Fibroblast of villous mesenchyme (primary cell): ENCODE results near the gene GID4. TPM values are rescaled to one million over a fixed set of nuclear protein-coding genes. Genes with fewer than 3 reads are reported as not detected.

Source experiments
- DNase-seq: peaks from one replicate; pipeline ENCODE4 v3.0.0-alpha.2; 2010; ENCODE audit warnings: low read depth
- H3K4me3 ChIP-seq: 2 replicates; pipeline ENCODE4 v1.5.1; 2011; ENCODE audit warnings: low read depth, mild to moderate bottlenecking, low read length
- total RNA-seq: library from RNA; depleted of rRNA; stranded (reverse); fragments of >200 nt; gene quantifications from 2 replicates; pipeline ENCODE4 v1.2.3, GENCODE V29; 2012
- TF ChIP-seq, protein P1 (sequence below): IDR thresholded peaks from 2 replicates; pipeline ENCODE4 v1.5.1; 2012; ENCODE audit warnings: low read depth, mild to moderate bottlenecking, low read length; ENCODE audit not compliant: insufficient read depth

GID4 gene
- total RNA-seq, 1 donor = 7.8 TPM

GRCh38 chr17:18094409-18094807 is 55.2 kb downstream of the GID4 start:
- no peak overlapping the region for H3K4me3 ChIP-seq
- TF ChIP-seq, protein P1, sequence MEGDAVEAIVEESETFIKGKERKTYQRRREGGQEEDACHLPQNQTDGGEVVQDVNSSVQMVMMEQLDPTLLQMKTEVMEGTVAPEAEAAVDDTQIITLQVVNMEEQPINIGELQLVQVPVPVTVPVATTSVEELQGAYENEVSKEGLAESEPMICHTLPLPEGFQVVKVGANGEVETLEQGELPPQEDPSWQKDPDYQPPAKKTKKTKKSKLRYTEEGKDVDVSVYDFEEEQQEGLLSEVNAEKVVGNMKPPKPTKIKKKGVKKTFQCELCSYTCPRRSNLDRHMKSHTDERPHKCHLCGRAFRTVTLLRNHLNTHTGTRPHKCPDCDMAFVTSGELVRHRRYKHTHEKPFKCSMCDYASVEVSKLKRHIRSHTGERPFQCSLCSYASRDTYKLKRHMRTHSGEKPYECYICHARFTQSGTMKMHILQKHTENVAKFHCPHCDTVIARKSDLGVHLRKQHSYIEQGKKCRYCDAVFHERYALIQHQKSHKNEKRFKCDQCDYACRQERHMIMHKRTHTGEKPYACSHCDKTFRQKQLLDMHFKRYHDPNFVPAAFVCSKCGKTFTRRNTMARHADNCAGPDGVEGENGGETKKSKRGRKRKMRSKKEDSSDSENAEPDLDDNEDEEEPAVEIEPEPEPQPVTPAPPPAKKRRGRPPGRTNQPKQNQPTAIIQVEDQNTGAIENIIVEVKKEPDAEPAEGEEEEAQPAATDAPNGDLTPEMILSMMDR = no peak
- no peak for DNase-seq

DNA sequence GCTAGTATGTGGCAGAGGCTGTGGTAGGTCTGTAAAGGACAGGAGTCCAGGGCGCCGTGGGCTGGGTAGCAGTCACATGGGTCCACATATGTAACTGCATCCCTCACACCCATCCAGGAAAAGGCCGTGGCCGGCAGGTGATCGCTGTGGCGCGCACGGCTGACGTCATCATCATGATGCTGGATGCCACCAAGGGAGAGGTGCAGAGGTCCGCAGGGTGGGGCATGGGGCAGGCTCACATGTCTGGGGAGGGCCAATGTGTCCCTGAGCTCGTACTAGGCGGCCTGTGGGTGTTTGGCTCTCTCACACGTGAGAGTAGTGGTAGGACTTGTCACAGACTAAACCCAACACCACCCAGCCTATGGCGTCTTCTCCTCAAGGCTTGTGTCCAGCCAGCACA is 60.3 kb downstream of the GID4 start:
- TF ChIP-seq, protein P1 = no peak
- DNase-seq = no peak
- H3K4me3 ChIP-seq = no peak overlapping the region

- TF ChIP-seq, protein P1 = no peak
- no peak overlapping the region for H3K4me3 ChIP-seq
- DNase-seq = no peak
These were observed 61.4 kb downstream of the GID4 start for GRCh38 chr17:18100616-18101015.

- H3K4me3 ChIP-seq = no peak overlapping the region
- TF ChIP-seq, protein P1 = no peak
- no peak for DNase-seq
These were observed 62.6 kb downstream of the GID4 start for GRCh38 chr17:18101828-18102227.

DNA sequence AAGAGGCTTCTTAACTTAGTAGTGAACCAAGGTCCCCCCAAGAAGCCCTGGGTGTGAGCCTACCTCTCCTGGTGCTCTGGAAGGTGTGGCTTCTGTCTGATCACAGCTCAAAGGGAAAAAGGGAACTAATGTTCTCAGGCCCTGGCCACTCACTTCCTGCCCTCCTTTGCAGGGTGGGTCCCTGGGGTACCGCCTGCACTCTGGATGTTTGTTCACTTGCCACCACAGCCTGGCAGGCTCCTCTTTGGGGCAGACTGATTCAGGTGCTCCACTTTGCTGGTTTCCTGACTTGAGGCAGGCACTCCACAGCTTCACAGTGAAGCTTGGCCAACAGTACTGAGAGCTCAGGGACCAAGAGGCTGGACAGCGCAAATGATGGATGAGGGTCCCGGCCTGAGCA is 63.4 kb downstream of the GID4 start:
- TF ChIP-seq, protein P1 = no peak
- no peak for DNase-seq
- no peak overlapping the region for H3K4me3 ChIP-seq

DNA sequence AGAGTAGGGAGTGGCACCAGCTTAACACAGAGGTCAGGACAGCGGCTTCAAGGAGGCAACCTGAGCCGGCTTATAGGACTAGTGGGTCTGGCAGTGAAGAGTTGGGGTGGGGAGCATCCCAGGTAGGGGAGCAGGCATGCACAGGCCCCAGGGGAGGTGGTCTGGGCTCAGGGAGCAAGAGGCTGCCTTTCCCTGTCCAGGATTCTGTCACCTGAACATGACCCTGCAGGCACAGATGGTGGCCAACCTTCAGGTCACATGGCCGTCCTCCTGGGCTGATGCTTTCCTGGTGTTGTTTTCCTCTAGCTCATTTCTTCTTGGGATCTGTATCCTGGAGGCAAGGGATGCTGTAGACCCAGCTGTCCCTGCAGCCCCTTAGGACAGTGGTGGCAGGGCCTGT is 65.8 kb downstream of the GID4 start:
- TF ChIP-seq, protein P1 = no peak

GRCh38 chr17:18105595-18105994 is 66.4 kb downstream of the GID4 start:
- TF ChIP-seq, protein P1 = no peak
- no peak overlapping the region for H3K4me3 ChIP-seq
- no peak for DNase-seq

More for the DNA sequence above, 65.8 kb downstream of the GID4 start:
- no peak overlapping the region for H3K4me3 ChIP-seq
- no peak for DNase-seq
